Natural killer cell (primary cell): ENCODE data around the gene RHEB. TPM values are rescaled to one million over a fixed set of nuclear protein-coding genes. Genes with fewer than 3 reads are reported as not detected.

ENCODE experiments used
- ATAC-seq, 3 donors: fragments of 150-1000 bp in 2 of 3; fragments of 200-7000 bp in 1 of 3; cut with Tn5 transposase; 1 replicate in 1 of 3; 2 replicates in 2 of 3; pipeline ENCODE4 v1.10.0; 2021; ENCODE audit warnings: mild to moderate bottlenecking in 2 of 3, moderate library complexity in 2 of 3
- DNase-seq, 2 donors: peaks; one replicate each; pipeline versions ENCODE4 v3.0.0 to v3.0.0-alpha.2; 2013 to 2021; ENCODE audit warnings: mixed read lengths in 1 of 2
- H3K27ac ChIP-seq: one replicate; pipeline ENCODE4 v1.5.1; 2013; ENCODE audit warnings: mild to moderate bottlenecking, low read length
- H3K27me3 ChIP-seq: one replicate; pipeline ENCODE4 v1.6.1; 2013; ENCODE audit warnings: low read length; ENCODE audit not compliant: control insufficient read depth, insufficient read depth
- H3K36me3 ChIP-seq: one replicate; pipeline ENCODE4 v1.6.1; 2013; ENCODE audit warnings: low read length; ENCODE audit not compliant: control insufficient read depth, insufficient read depth
- H3K4me1 ChIP-seq: one replicate; pipeline ENCODE4 v1.6.1; 2013; ENCODE audit warnings: low read length; ENCODE audit not compliant: control insufficient read depth, insufficient read depth
- H3K4me3 ChIP-seq: one replicate; pipeline ENCODE4 v1.5.1; 2013; ENCODE audit warnings: low read length
- H3K9me3 ChIP-seq: one replicate; pipeline ENCODE4 v1.6.1; 2013; ENCODE audit warnings: low read length; ENCODE audit not compliant: control insufficient read depth, insufficient read depth
- H3K27ac Mint-ChIP-seq, 2 donors: one replicate each; pipeline ENCODE4 v1.8.0; 2022; ENCODE audit warnings: mild to moderate bottlenecking in 2 of 2, mixed read lengths in 2 of 2, moderate library complexity in 1 of 2
- H3K27me3 Mint-ChIP-seq, 2 donors: one replicate each; pipeline ENCODE4 v1.8.0; 2022; ENCODE audit warnings: low read depth in 2 of 2, mixed read lengths in 2 of 2
- H3K36me3 Mint-ChIP-seq: one replicate; pipeline ENCODE4 v1.8.0; 2022; ENCODE audit warnings: mixed read lengths
- H3K4me1 Mint-ChIP-seq, 2 donors: one replicate each; pipeline ENCODE4 v1.8.0; 2022; ENCODE audit warnings: mixed read lengths in 2 of 2
- H3K4me3 Mint-ChIP-seq: one replicate; pipeline ENCODE4 v1.8.0; 2022; ENCODE audit warnings: mild to moderate bottlenecking, moderate library complexity, mixed read lengths
- H3K9me3 Mint-ChIP-seq, 2 donors: one replicate each; pipeline ENCODE4 v1.8.0; 2022; ENCODE audit warnings: mixed read lengths in 2 of 2
- WGBS: methylation state at CpG from one replicate; pipeline ENCODE4 v1.1.7; 2013; ENCODE audit warnings: missing lambda C conversion rate; ENCODE audit not compliant: insufficient coverage; 5-methylcytosine and 5-hydroxymethylcytosine counted together
- intact Hi-C: fragments of 100-400 bp; cut with micrococcal nuclease; formaldehyde crosslinking; loops from one replicate; pipeline ENCODE4 v1.14.2; 2022
- total RNA-seq, 4 donors: library from RNA; stranded (reverse); fragments of 120-200 nt in 1 of 4; gene quantifications; one replicate each; pipeline versions ENCODE4 v1.2.3 to v1.2.4, GENCODE V29; 2013 to 2022
- TF ChIP-seq, protein P1 (sequence below): fragments of 200-600 bp; IDR thresholded peaks from one replicate; pipeline ENCODE4 v1.8.0; 2022; ENCODE audit warnings: antibody characterized with exemption

The RHEB gene
- total RNA-seq, 3 donors from 2014 or later (not counting 1 experiment from before 2014, with no cell fraction given): 51.0 to 63.3 (median 63.3) TPM

DNA sequence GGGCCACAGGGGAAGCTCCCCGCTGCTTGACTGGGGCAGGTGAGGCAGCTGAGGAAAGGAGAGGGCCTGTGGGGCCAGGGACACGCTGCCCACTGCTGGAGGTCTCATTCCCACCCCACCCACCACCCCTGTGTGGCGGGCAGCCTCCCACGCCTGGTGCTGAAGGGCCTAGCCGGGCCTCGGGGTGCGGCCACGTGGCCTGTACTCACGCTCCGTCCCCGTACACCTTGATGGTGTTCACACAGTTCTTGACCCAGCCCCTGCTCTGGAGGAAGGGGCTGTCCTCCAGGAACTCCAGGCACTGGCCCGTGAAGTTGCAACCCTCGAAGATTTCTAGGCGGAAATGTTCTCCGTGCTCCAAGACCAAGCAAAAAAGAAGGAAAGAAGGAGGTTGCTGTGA is 83.7 kb downstream of the RHEB start:
- no peak overlapping the region for H3K27ac Mint-ChIP-seq
- ATAC-seq (no peak), DNase-seq (no peak)
- TF ChIP-seq, protein P1, sequence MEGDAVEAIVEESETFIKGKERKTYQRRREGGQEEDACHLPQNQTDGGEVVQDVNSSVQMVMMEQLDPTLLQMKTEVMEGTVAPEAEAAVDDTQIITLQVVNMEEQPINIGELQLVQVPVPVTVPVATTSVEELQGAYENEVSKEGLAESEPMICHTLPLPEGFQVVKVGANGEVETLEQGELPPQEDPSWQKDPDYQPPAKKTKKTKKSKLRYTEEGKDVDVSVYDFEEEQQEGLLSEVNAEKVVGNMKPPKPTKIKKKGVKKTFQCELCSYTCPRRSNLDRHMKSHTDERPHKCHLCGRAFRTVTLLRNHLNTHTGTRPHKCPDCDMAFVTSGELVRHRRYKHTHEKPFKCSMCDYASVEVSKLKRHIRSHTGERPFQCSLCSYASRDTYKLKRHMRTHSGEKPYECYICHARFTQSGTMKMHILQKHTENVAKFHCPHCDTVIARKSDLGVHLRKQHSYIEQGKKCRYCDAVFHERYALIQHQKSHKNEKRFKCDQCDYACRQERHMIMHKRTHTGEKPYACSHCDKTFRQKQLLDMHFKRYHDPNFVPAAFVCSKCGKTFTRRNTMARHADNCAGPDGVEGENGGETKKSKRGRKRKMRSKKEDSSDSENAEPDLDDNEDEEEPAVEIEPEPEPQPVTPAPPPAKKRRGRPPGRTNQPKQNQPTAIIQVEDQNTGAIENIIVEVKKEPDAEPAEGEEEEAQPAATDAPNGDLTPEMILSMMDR: no peak
- H3K4me1 Mint-ChIP-seq: peaks cover 0 to 15% of the 10 kb centered on the region in 2 donors
- peaks cover 0 to 7% of the 10 kb centered on the region in 2 donors for H3K27me3 Mint-ChIP-seq
- no peaks in the 10 kb centered on the region for H3K36me3 Mint-ChIP-seq
- H3K4me1 ChIP-seq: peaks cover 36% of the 10 kb centered on the region
- H3K9me3 ChIP-seq: no peaks in the 10 kb centered on the region
- H3K27me3 ChIP-seq: peaks cover 8% of the 10 kb centered on the region
- no peak overlapping the region for H3K4me3 ChIP-seq
- H3K4me3 Mint-ChIP-seq: no peak overlapping the region
- no peaks in the 10 kb centered on the region for H3K9me3 Mint-ChIP-seq
- H3K27ac ChIP-seq: no peak overlapping the region
- intact Hi-C loops: no loop called here
- no peaks in the 10 kb centered on the region for H3K36me3 ChIP-seq
- WGBS: 94% methylated on average over 15 of the region's 15 CpGs

DNA sequence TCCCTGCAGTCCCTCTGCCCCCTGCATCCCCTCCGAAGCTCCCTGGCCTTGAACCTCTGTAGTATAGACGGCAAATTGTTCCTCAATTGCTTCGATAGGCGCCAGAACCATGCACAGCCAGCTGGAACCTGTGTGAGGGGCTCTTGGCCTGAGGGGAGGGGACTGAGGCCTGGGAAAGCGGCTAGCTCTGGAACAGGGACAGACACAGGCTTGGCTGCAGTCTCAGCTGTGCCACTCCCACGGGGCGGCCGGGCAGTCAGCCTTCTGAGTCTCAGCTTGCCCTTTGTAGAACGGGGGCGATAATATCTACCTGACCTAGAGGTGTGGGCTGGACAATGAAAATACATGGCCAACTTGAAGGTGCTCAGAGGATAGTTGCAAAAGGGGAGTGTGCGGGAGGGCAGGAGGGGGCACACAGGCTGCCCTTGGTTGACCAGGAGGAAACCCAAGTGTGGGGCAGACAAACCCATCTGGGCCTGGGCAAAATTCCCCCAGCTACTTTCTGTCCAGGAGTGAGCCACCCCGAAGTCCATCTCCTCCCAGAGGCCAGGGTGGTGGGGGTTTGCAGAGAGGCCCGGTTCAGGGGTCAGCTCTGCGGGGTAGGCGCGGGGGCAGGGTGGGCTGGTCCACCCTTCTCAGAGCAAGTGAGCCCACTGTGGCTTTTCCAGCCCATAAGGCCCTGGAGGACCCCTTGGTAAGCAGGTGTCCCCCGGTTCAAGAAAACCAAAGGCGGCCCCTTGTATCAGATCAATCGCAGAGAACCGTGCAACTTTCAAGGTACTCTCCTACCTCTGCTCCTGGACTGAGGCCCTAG is 84.4 kb downstream of the RHEB start:
- H3K4me1 ChIP-seq: peaks cover 39% of the 10 kb centered on the region
- no peaks in the 10 kb centered on the region for H3K36me3 ChIP-seq
- H3K27ac ChIP-seq: no peak overlapping the region
- no peak overlapping the region for H3K27ac Mint-ChIP-seq
- no peak overlapping the region for H3K4me3 Mint-ChIP-seq
- ATAC-seq (no peak), DNase-seq (no peak)
- 92% methylated on average over 20 of the region's 20 CpGs for WGBS
- TF ChIP-seq, protein P1: no peak
- intact Hi-C loops: no loop called here
- H3K4me3 ChIP-seq: no peak overlapping the region
- H3K4me1 Mint-ChIP-seq: peaks cover 2 to 10% of the 10 kb centered on the region in 2 donors
- no peaks in the 10 kb centered on the region for H3K36me3 Mint-ChIP-seq
- peaks cover 8% of the 10 kb centered on the region for H3K27me3 ChIP-seq
- H3K9me3 Mint-ChIP-seq: no peaks in the 10 kb centered on the region
- peaks cover 0 to 2% of the 10 kb centered on the region in 2 donors for H3K27me3 Mint-ChIP-seq
- H3K9me3 ChIP-seq: no peaks in the 10 kb centered on the region

DNA sequence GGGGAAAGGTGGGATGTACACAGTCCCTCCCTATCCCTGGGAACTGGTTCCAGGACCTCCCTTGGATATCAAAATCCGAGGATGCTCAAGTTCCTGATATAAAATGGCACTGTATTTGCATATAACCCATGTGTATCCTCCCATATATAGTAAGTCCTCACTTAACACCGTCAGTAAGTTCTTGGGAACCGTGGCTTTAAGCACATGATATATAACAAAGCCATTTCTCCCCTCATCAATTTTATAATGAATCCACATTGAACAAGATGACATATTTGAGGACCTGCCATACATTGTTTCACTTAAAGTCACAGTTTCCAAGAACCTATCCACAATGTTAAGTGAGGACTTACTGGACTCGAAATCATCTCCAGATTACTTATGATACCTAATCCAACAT is 85.1 kb downstream of the RHEB start:
- TF ChIP-seq, protein P1: no peak
- Mint-ChIP-seq H3K4me3 (no peak overlapping the region), H3K36me3 (no peaks in the 10 kb centered on the region), H3K27ac (no peak overlapping the region), H3K9me3 (no peaks in the 10 kb centered on the region), H3K27me3 (no peaks in the 10 kb centered on the region), H3K4me1 (peaks cover 10 to 15% of the 10 kb centered on the region in 2 donors)
- intact Hi-C loops: no loop called here
- peaks cover 7% of the 10 kb centered on the region for H3K27me3 ChIP-seq
- 88% methylated on average over 3 of the region's 4 CpGs for WGBS
- peaks cover 43% of the 10 kb centered on the region for H3K4me1 ChIP-seq
- no peak overlapping the region for H3K4me3 ChIP-seq
- H3K9me3 ChIP-seq: no peaks in the 10 kb centered on the region
- DNase-seq: no peak
- no peaks in the 10 kb centered on the region for H3K36me3 ChIP-seq
- no peak for ATAC-seq
- H3K27ac ChIP-seq: no peak overlapping the region
